GM04504 (cell line): ENCODE data around the gene UHRF1.
"Not testable (repeated sequence)": the region's sequence is repeated elsewhere in the genome, so short reads cannot be mapped to it uniquely, and the experiment has no call there.

Experiments used
- DNase-seq: peaks from one replicate; pipeline ENCODE4 v3.0.0-alpha.2; 2012; ENCODE audit warnings: low read depth

The UHRF1 gene

GRCh38 chr19:4900879-4901278 is 8.4 kb upstream of the UHRF1 start:
- DNase-seq: not testable (repeated sequence)

GRCh38 chr19:4902796-4903195 is 6.5 kb upstream of the UHRF1 start, which contains the start of gene ARRDC5:
Gene ARRDC5, minus strand, starts transcription at chr19:4902896. Its CDS starts 71 bp downstream, at chr19:4902825.
- DNase-seq: no peak

GRCh38 chr19:4904481-4904880 is 4.8 kb upstream of the UHRF1 start:
- no peak for DNase-seq

GRCh38 chr19:4906963-4907362 is 2.3 kb upstream of the UHRF1 start:
- DNase-seq: no peak

GRCh38 chr19:4908360-4908759 is 941 bp upstream of the UHRF1 start:
- DNase-seq: no peak

- DNase-seq: no peak
Measured at GRCh38 chr19:4908781-4909155, 533 bp upstream of the UHRF1 start.

- DNase-seq: peak; percentile 76
Measured at GRCh38 chr19:4909897-4910593, 744 bp downstream of the UHRF1 start.

GRCh38 chr19:4910594-4911281 is 1.4 kb downstream of the UHRF1 start:
- DNase-seq: no peak

- no peak for DNase-seq
Measured at GRCh38 chr19:4911314-4911713, 2.0 kb downstream of the UHRF1 start.

GRCh38 chr19:4911786-4912672 is 2.7 kb downstream of the UHRF1 start:
- peak; percentile 99 for DNase-seq

- no peak for DNase-seq
Measured at GRCh38 chr19:4913996-4914735, 4.9 kb downstream of the UHRF1 start.

- DNase-seq: no peak
Measured at GRCh38 chr19:4914736-4915501, 5.6 kb downstream of the UHRF1 start.

- no peak for DNase-seq
Measured at GRCh38 chr19:4916292-4917082, 7.2 kb downstream of the UHRF1 start.

GRCh38 chr19:4922530-4923275 is 13.4 kb downstream of the UHRF1 start:
- DNase-seq: no peak

- no peak for DNase-seq
Measured at GRCh38 chr19:4923276-4923747, 14.0 kb downstream of the UHRF1 start.

- no peak for DNase-seq
Measured at GRCh38 chr19:4929186-4929585, 19.9 kb downstream of the UHRF1 start.

GRCh38 chr19:4930664-4931063 is 21.4 kb downstream of the UHRF1 start:
- DNase-seq: no peak

GRCh38 chr19:4932711-4933110 is 23.4 kb downstream of the UHRF1 start:
- no peak for DNase-seq

- no peak for DNase-seq
Measured at GRCh38 chr19:4933528-4933927, 24.2 kb downstream of the UHRF1 start.

GRCh38 chr19:4935444-4935843 is 26.1 kb downstream of the UHRF1 start:
- DNase-seq: no peak
